ENCODE results near the gene LRRC1. TPM values are rescaled to one million over a fixed set of nuclear protein-coding genes. Genes with fewer than 3 reads are reported as not detected.

LRRC1 gene
- total and polyA plus RNA-seq, 2 of the 13 experiments (the other 11 are each of a cell fraction or from before 2014, with no cell fraction given): 15.6 to 27.7 TPM

DNA sequence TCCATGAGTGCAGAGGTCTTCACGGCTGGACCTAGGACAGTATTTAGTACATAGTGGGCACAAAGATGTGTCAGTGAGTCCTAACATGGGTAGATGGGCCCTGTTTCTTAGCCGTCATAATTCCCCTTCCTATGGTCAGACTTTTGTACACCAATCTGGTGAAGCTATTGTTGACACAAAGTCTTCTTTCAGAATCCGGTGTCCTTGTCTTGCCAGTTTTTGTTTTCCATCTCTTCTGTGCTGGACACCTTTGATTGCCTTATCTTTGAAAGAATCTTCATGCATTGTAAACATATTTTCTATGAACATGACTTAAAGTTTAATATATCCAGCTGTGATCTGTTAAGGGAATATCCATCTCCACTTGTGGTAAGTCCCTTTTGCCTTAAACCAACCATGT, 4.5 kb downstream of the LRRC1 start (continued):
- TF ChIP-seq SOX13 (IDR thresholded peaks at IDR 0.05) (no peak), SOX13 (CRISPR knock-in tag; conservative IDR thresholded peaks at IDR 0.05 in 1 of 2, IDR thresholded peaks at IDR 0.05 in 1 of 2) (peak in 1 of 2 experiments; percentile 45; a peak in 1 of 4 replicates), AGO1 (IDR thresholded peaks at IDR 0.05; ENCODE audit: low read depth, low read length, poor library complexity, severe bottlenecking) (no peak), PAX8 (CRISPR knock-in tag; IDR thresholded peaks at IDR 0.05; ENCODE audit: borderline replicate concordance) (no peak), SUZ12 (IDR thresholded peaks at IDR 0.05; ENCODE audit: low read depth, low read length) (no peak), ZBTB42 (CRISPR knock-in tag; IDR thresholded peaks at IDR 0.05) (no peak), SOX6 (IDR thresholded peaks at IDR 0.05) (no peak), SOX6 (CRISPR knock-in tag; IDR thresholded peaks at IDR 0.05) (0 out of 2 replicates have a peak, but pooled peaks have one; percentile 30), POGZ (CRISPR knock-in tag; IDR thresholded peaks at IDR 0.05) (peak; percentile 52; the same call in 1 of the 2 replicates)

DNA sequence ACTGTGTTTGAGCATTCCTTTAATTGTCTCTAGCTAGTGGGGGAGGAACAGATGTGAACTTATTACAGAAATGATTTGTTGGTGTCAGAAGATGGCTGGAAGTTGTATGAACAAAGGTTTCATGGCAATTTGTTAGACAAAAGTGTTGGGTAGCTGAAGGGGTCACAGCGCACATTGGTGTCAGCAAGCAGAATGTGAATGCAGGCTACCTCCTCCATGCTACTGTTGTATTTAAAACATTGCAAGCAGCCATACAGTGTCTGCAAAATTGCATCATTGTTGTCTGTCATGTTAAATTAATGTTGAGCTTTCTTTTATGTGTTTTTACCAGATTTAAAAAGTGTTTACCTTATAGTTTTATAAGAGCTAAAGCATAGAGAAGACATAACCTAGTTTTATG, 6.2 kb downstream of the LRRC1 start:
- peaks cover 91% of the 10 kb centered on the region for H3K79me2 ChIP-seq (ENCODE audit: insufficient read depth, low read length)
- 100% methylated on average over 1 of the region's 1 CpG for WGBS (ENCODE audit: low lambda C conversion rate)
- H2AFZ ChIP-seq (ENCODE audit: low read length): no peak overlapping the region
- CTCF ChIA-PET (ENCODE audit: low intra/inter-chr PET ratio, low total read pairs): no interaction called here
- H3K27ac ChIP-seq (ENCODE audit: extremely low read length, insufficient read depth, low read length): no peak overlapping the region
- peaks cover 5% of the 10 kb centered on the region; the same call in 1 of the 2 replicates for H4K20me1 ChIP-seq (ENCODE audit: insufficient read depth, low read length)
- H3K9ac ChIP-seq (ENCODE audit: insufficient read depth, low read depth, low read length): no peak overlapping the region
- no peak for DNase-seq (ENCODE audit: low spot score)
- H3K4me2 ChIP-seq (ENCODE audit: low read depth, low read length): no peak overlapping the region
- POLR2A ChIA-PET: no interaction called here
- intact Hi-C loops (cut with micrococcal nuclease; ENCODE audit: unreplicated experiment) (no loop called here), in situ Hi-C loops (cut with HindIII; ENCODE audit: extremely low pct_ligation_motif_present, low pct_unique_long_range_greater_than_20kb) (no loop called here)
- no TSS peak for BruUV-seq (replicated peaks)
- no peaks in the 10 kb centered on the region; a peak in 2 of 5 replicates for H3K27me3 ChIP-seq (ENCODE audit: control insufficient read depth in 1 of 2, insufficient read depth in 2 of 2, low read length in 2 of 2)
- no peak for FAIRE-seq
- no peak for ATAC-seq
- H3K36me3 ChIP-seq (replicated peaks in 1 of 2; ENCODE audit: control insufficient read depth in 1 of 2, insufficient read depth in 2 of 2, low read length in 2 of 2): no peaks in the 10 kb centered on the region; a peak in 3 of 5 replicates
- no peak overlapping the region for H3K4me3 ChIP-seq (replicated peaks in 1 of 3; ENCODE audit: insufficient read depth in 1 of 3, low read depth in 2 of 3, low read length in 3 of 3)
- peaks cover 46% of the 10 kb centered on the region for H3K4me1 ChIP-seq (ENCODE audit: insufficient read depth, low read length)
- no peaks in the 10 kb centered on the region for H3K9me3 ChIP-seq (ENCODE audit: low read length)
- TF ChIP-seq, protein P1, sequence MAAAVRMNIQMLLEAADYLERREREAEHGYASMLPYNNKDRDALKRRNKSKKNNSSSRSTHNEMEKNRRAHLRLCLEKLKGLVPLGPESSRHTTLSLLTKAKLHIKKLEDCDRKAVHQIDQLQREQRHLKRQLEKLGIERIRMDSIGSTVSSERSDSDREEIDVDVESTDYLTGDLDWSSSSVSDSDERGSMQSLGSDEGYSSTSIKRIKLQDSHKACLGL (CRISPR knock-in tag; IDR thresholded peaks at IDR 0.05): no peak
- TF ChIP-seq, protein P2, sequence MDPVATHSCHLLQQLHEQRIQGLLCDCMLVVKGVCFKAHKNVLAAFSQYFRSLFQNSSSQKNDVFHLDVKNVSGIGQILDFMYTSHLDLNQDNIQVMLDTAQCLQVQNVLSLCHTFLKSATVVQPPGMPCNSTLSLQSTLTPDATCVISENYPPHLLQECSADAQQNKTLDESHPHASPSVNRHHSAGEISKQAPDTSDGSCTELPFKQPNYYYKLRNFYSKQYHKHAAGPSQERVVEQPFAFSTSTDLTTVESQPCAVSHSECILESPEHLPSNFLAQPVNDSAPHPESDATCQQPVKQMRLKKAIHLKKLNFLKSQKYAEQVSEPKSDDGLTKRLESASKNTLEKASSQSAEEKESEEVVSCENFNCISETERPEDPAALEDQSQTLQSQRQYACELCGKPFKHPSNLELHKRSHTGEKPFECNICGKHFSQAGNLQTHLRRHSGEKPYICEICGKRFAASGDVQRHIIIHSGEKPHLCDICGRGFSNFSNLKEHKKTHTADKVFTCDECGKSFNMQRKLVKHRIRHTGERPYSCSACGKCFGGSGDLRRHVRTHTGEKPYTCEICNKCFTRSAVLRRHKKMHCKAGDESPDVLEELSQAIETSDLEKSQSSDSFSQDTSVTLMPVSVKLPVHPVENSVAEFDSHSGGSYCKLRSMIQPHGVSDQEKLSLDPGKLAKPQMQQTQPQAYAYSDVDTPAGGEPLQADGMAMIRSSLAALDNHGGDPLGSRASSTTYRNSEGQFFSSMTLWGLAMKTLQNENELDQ (CRISPR knock-in tag; IDR thresholded peaks at IDR 0.05; ENCODE audit: borderline replicate concordance): no peak
- TF ChIP-seq MEF2D (CRISPR knock-in tag; IDR thresholded peaks at IDR 0.05) (no peak), CC2D1A (CRISPR knock-in tag; IDR thresholded peaks at IDR 0.05) (no peak), SMARCE1 (IDR thresholded peaks at IDR 0.05; ENCODE audit: borderline replicate concordance) (no peak)
- TF ChIP-seq, protein P3, sequence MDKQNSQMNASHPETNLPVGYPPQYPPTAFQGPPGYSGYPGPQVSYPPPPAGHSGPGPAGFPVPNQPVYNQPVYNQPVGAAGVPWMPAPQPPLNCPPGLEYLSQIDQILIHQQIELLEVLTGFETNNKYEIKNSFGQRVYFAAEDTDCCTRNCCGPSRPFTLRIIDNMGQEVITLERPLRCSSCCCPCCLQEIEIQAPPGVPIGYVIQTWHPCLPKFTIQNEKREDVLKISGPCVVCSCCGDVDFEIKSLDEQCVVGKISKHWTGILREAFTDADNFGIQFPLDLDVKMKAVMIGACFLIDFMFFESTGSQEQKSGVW (CRISPR knock-in tag; IDR thresholded peaks at IDR 0.05; ENCODE audit: borderline replicate concordance): no peak
- TF ChIP-seq, protein P4, sequence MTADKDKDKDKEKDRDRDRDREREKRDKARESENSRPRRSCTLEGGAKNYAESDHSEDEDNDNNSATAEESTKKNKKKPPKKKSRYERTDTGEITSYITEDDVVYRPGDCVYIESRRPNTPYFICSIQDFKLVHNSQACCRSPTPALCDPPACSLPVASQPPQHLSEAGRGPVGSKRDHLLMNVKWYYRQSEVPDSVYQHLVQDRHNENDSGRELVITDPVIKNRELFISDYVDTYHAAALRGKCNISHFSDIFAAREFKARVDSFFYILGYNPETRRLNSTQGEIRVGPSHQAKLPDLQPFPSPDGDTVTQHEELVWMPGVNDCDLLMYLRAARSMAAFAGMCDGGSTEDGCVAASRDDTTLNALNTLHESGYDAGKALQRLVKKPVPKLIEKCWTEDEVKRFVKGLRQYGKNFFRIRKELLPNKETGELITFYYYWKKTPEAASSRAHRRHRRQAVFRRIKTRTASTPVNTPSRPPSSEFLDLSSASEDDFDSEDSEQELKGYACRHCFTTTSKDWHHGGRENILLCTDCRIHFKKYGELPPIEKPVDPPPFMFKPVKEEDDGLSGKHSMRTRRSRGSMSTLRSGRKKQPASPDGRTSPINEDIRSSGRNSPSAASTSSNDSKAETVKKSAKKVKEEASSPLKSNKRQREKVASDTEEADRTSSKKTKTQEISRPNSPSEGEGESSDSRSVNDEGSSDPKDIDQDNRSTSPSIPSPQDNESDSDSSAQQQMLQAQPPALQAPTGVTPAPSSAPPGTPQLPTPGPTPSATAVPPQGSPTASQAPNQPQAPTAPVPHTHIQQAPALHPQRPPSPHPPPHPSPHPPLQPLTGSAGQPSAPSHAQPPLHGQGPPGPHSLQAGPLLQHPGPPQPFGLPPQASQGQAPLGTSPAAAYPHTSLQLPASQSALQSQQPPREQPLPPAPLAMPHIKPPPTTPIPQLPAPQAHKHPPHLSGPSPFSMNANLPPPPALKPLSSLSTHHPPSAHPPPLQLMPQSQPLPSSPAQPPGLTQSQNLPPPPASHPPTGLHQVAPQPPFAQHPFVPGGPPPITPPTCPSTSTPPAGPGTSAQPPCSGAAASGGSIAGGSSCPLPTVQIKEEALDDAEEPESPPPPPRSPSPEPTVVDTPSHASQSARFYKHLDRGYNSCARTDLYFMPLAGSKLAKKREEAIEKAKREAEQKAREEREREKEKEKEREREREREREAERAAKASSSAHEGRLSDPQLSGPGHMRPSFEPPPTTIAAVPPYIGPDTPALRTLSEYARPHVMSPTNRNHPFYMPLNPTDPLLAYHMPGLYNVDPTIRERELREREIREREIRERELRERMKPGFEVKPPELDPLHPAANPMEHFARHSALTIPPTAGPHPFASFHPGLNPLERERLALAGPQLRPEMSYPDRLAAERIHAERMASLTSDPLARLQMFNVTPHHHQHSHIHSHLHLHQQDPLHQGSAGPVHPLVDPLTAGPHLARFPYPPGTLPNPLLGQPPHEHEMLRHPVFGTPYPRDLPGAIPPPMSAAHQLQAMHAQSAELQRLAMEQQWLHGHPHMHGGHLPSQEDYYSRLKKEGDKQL (CRISPR knock-in tag; IDR thresholded peaks at IDR 0.05; ENCODE audit: low read depth): no peak

Measured in HepG2 (cell line).